HEK293 (cell line): ENCODE results near the gene KLHL13.

Source experiments
- CTCF ChIA-PET: fragments of 350-600 bp; formaldehyde crosslinking; extraction: SDS; loops from one replicate; lab custom pipeline; 2021; ENCODE audit warnings: antibody characterized with exemption; lab: Yijun Ruan, JAX
- POLR2A ChIA-PET: fragments of 300-600 bp; formaldehyde crosslinking; extraction: SDS; loops from one replicate; lab custom pipeline; 2020; ENCODE audit warnings: antibody characterized with exemption, inconsistent platforms; lab: Yijun Ruan, JAX
- H3K27ac ChIP-seq: fragments of 200-500 bp; sonication (Bioruptor generic); 2 replicates; pipeline ENCODE4 v1.5.1; 2014; ENCODE audit warnings: low read depth, low read length, control low read depth, inconsistent platforms; ENCODE audit errors: extremely low read depth
- H3K36me3 ChIP-seq, 2 experiments: fragments of 200-500 bp in 1 of 2; sonication (Bioruptor generic) in 1 of 2; 1 replicate in 1 of 2; 2 replicates in 1 of 2; pipeline ENCODE4 v1.5.1; 2014 to 2017; ENCODE audit warnings: inconsistent platforms in 2 of 2, low read length in 2 of 2; ENCODE audit not compliant: control insufficient read depth in 2 of 2, insufficient read depth in 1 of 2
- H3K4me1 ChIP-seq: fragments of 200-500 bp; sonication (Bioruptor generic); 2 replicates; pipeline ENCODE4 v1.5.1; 2014; ENCODE audit warnings: mild to moderate bottlenecking, low read length, inconsistent platforms; ENCODE audit not compliant: control insufficient read depth, insufficient read depth
- H3K4me3 ChIP-seq: 2 replicates; pipeline ENCODE4 v1.5.1; 2011; ENCODE audit warnings: low read depth, mild to moderate bottlenecking, control low read depth, low read length, moderate library complexity
- H3K9me3 ChIP-seq: fragments of 200-500 bp; sonication (Bioruptor generic); 2 replicates; pipeline ENCODE4 v1.5.1; 2014; ENCODE audit warnings: low read depth, low read length, inconsistent platforms; ENCODE audit not compliant: control insufficient read depth, insufficient read depth
- BCL11B ChIP-seq: fragments of 450-650 bp; formaldehyde crosslinking; IDR thresholded peaks from 2 replicates; pipeline ENCODE4 v1.5.1; 2016; ENCODE audit warnings: low read depth, missing biosample characterization, missing genetic modification characterization
- EGR2 ChIP-seq: fragments of 450-650 bp; formaldehyde crosslinking; IDR thresholded peaks from 2 replicates; pipeline ENCODE4 v1.5.1; 2016; ENCODE audit warnings: low read depth, missing biosample characterization, missing genetic modification characterization
- GLIS2 ChIP-seq: fragments of 450-650 bp; formaldehyde crosslinking; IDR thresholded peaks from 2 replicates; pipeline ENCODE4 v1.5.1; 2016; ENCODE audit warnings: missing biosample characterization, missing genetic modification characterization
- HOXA7 ChIP-seq: sonication (generic); formaldehyde crosslinking; IDR thresholded peaks from 2 replicates; pipeline ENCODE4 v1.8.1; 2022; ENCODE audit warnings: missing genetic modification reagents, borderline replicate concordance
- HOXD13 ChIP-seq: sonication (generic); formaldehyde crosslinking; IDR thresholded peaks from 2 replicates; pipeline ENCODE4 v1.8.0; 2022; ENCODE audit warnings: missing genetic modification reagents, borderline replicate concordance
- KLF1 ChIP-seq: fragments of 450-650 bp; formaldehyde crosslinking; IDR thresholded peaks from 2 replicates; pipeline ENCODE4 v1.5.1; 2016; ENCODE audit warnings: missing biosample characterization, missing genetic modification characterization
- KLF16 ChIP-seq: fragments of 450-650 bp; formaldehyde crosslinking; IDR thresholded peaks from 2 replicates; pipeline ENCODE4 v1.5.1; 2017; ENCODE audit warnings: missing biosample characterization, missing genetic modification characterization
- OVOL3 ChIP-seq: fragments of 450-650 bp; formaldehyde crosslinking; IDR thresholded peaks from 2 replicates; pipeline ENCODE4 v1.5.1; 2016; ENCODE audit warnings: missing biosample characterization, missing genetic modification characterization
- ZBTB17 ChIP-seq: fragments of 450-650 bp; formaldehyde crosslinking; IDR thresholded peaks from 2 replicates; pipeline ENCODE4 v1.5.1; 2016; ENCODE audit warnings: missing biosample characterization, missing genetic modification characterization
- ZBTB21 ChIP-seq: fragments of 450-650 bp; formaldehyde crosslinking; IDR thresholded peaks from 2 replicates; pipeline ENCODE4 v1.5.1; 2017; ENCODE audit warnings: missing biosample characterization, missing genetic modification characterization
- ZBTB26 ChIP-seq: fragments of 450-650 bp; formaldehyde crosslinking; optimal IDR thresholded peaks from 2 replicates; pipeline ENCODE3; 2016; ENCODE audit warnings: missing biosample characterization, mild to moderate bottlenecking, missing genetic modification characterization
- ZBTB44 ChIP-seq: fragments of 450-650 bp; IDR thresholded peaks from 2 replicates; pipeline ENCODE4 v1.5.1; 2018; ENCODE audit warnings: missing biosample characterization, mild to moderate bottlenecking, missing genetic modification characterization
- ZNF114 ChIP-seq: fragments of 450-650 bp; formaldehyde crosslinking; IDR thresholded peaks from 2 replicates; pipeline ENCODE4 v1.5.0; 2017; ENCODE audit warnings: missing biosample characterization, missing genetic modification characterization
- ZNF138 ChIP-seq: fragments of 450-650 bp; formaldehyde crosslinking; IDR thresholded peaks from 2 replicates; pipeline ENCODE4 v1.5.1; 2016; ENCODE audit warnings: missing biosample characterization, missing genetic modification characterization, borderline replicate concordance
- ZNF169 ChIP-seq: fragments of 450-650 bp; formaldehyde crosslinking; IDR thresholded peaks from 2 replicates; pipeline ENCODE4 v1.5.1; 2016; ENCODE audit warnings: missing biosample characterization, missing genetic modification characterization
- ZNF174 ChIP-seq: fragments of 450-650 bp; formaldehyde crosslinking; IDR thresholded peaks from 2 replicates; pipeline ENCODE4 v1.5.0; 2017; ENCODE audit warnings: missing biosample characterization, mild to moderate bottlenecking, missing genetic modification characterization
- ZNF2 ChIP-seq: fragments of 450-650 bp; formaldehyde crosslinking; IDR thresholded peaks from 2 replicates; pipeline ENCODE4 v1.5.1; 2016; ENCODE audit warnings: missing biosample characterization, missing genetic modification characterization
- ZNF202 ChIP-seq: fragments of 450-650 bp; formaldehyde crosslinking; IDR thresholded peaks from 2 replicates; pipeline ENCODE4 v1.5.1; 2016; ENCODE audit warnings: missing biosample characterization, missing genetic modification characterization, borderline replicate concordance
- ZNF280D ChIP-seq: fragments of 450-650 bp; formaldehyde crosslinking; IDR thresholded peaks from 2 replicates; pipeline ENCODE4 v1.5.1; 2016; ENCODE audit warnings: missing biosample characterization, missing genetic modification characterization
- ZNF324 ChIP-seq: fragments of 450-650 bp; formaldehyde crosslinking; IDR thresholded peaks from 2 replicates; pipeline ENCODE4 v1.5.1; 2016; ENCODE audit warnings: missing biosample characterization, missing genetic modification characterization
- ZNF426 ChIP-seq: fragments of 450-650 bp; formaldehyde crosslinking; IDR thresholded peaks from 2 replicates; pipeline ENCODE4 v1.5.1; 2017; ENCODE audit warnings: missing biosample characterization, missing genetic modification characterization, mild to moderate bottlenecking, inconsistent platforms, moderate library complexity
- ZNF473 ChIP-seq: fragments of 450-650 bp; formaldehyde crosslinking; IDR thresholded peaks from 2 replicates; pipeline ENCODE4 v1.5.1; 2017; ENCODE audit warnings: missing biosample characterization, missing genetic modification characterization
- ZNF514 ChIP-seq: fragments of 450-650 bp; formaldehyde crosslinking; IDR thresholded peaks from 2 replicates; pipeline ENCODE4 v1.5.1; 2016; ENCODE audit warnings: missing biosample characterization, missing genetic modification characterization
- ZNF660 ChIP-seq: fragments of 450-650 bp; IDR thresholded peaks from 2 replicates; pipeline ENCODE4 v1.5.1; 2018; ENCODE audit warnings: missing biosample characterization, mild to moderate bottlenecking, missing genetic modification characterization
- ZNF747 ChIP-seq: fragments of 450-650 bp; formaldehyde crosslinking; IDR thresholded peaks from 2 replicates; pipeline ENCODE4 v1.5.1; 2016; ENCODE audit warnings: missing biosample characterization, missing genetic modification characterization
- ZNF776 ChIP-seq: fragments of 450-650 bp; formaldehyde crosslinking; IDR thresholded peaks from 2 replicates; pipeline ENCODE4 v1.5.0; 2017; ENCODE audit warnings: missing biosample characterization, missing genetic modification characterization, borderline replicate concordance
- ZNF791 ChIP-seq: fragments of 450-650 bp; formaldehyde crosslinking; IDR thresholded peaks from 2 replicates; pipeline ENCODE4 v1.5.1; 2016; ENCODE audit warnings: missing biosample characterization, missing genetic modification characterization
- ZNF843 ChIP-seq: fragments of 450-650 bp; formaldehyde crosslinking; IDR thresholded peaks from 2 replicates; pipeline ENCODE4 v1.5.1; 2016; ENCODE audit warnings: missing biosample characterization, missing genetic modification characterization
- TF ChIP-seq, protein P1 (sequence below): fragments of 450-650 bp; formaldehyde crosslinking; IDR thresholded peaks from 2 replicates; pipeline ENCODE4 v1.5.1; 2016; ENCODE audit warnings: missing biosample characterization, missing genetic modification characterization

Gene KLHL13

DNA sequence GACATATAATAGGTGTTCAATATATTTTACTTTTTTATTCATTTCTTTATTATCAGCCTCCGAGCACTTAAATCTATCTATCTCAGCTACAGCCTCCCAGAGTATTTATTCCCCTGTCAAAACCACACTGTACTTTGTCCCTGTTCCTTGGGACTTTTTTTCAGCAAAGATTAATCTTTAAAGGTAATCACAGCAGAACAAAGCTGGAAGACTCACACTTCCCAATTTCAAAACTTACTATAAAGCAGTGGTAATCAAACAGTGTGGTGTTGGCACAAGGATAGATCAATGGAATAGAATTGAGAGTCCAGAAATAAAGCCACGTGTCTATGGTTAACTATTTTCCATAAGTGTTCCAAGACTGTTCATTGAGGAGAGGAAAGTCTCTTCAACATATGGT lies 59.7 kb downstream of the KLHL13 start (continued):
- TF ChIP-seq ZBTB44 (no peak), HOXA7 (no peak)

- Histone ChIP-seq H3K9me3 (no peaks in the 10 kb centered on the region; the same call in 1 of the 2 replicates), H3K27ac (no peak overlapping the region), H3K4me3 (no peak overlapping the region), H3K36me3 (no peaks in the 10 kb centered on the region), H3K4me1 (no peaks in the 10 kb centered on the region)
- ChIA-PET CTCF (no interaction called here), POLR2A (no interaction called here)
- no peak for TF ChIP-seq ZBTB21 (tag by site-specific recombination)
- TF ChIP-seq HOXD13 = no peak
- no peak for TF ChIP-seq BCL11B (tag by site-specific recombination)
- no peak for TF ChIP-seq ZNF324 (tag by site-specific recombination)
- TF ChIP-seq ZNF2 (tag by site-specific recombination) = no peak
- no peak for TF ChIP-seq OVOL3
- no peak for TF ChIP-seq ZNF747 (tag by site-specific recombination)
- no peak for TF ChIP-seq ZNF174 (tag by site-specific recombination)
- no peak for TF ChIP-seq ZNF426 (tag by site-specific recombination)
- TF ChIP-seq KLF16 (tag by site-specific recombination) = no peak
- TF ChIP-seq, protein P1, sequence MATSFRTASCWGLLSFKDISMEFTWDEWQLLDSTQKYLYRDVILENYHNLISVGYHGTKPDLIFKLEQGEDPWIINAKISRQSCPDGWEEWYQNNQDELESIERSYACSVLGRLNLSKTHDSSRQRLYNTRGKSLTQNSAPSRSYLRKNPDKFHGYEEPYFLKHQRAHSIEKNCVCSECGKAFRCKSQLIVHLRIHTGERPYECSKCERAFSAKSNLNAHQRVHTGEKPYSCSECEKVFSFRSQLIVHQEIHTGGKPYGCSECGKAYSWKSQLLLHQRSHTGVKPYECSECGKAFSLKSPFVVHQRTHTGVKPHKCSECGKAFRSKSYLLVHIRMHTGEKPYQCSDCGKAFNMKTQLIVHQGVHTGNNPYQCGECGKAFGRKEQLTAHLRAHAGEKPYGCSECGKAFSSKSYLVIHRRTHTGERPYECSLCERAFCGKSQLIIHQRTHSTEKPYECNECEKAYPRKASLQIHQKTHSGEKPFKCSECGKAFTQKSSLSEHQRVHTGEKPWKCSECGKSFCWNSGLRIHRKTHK (tag by site-specific recombination) = no peak
- TF ChIP-seq EGR2 = no peak
- no peak for TF ChIP-seq ZNF473 (tag by site-specific recombination)
- no peak for TF ChIP-seq ZNF660
- no peak for TF ChIP-seq ZNF169 (tag by site-specific recombination)
- no peak for TF ChIP-seq ZNF843
Observed at GRCh38 chrX:118049713-118050112, 66.9 kb downstream of the KLHL13 start.

GRCh38 chrX:118047446-118048186 lies 69.0 kb downstream of the KLHL13 start:
- Histone ChIP-seq H3K36me3 (no peaks in the 10 kb centered on the region), H3K27ac (no peak overlapping the region), H3K4me1 (no peaks in the 10 kb centered on the region), H3K4me3 (no peak overlapping the region)
- TF ChIP-seq ZNF791 (tag by site-specific recombination) = no peak
- TF ChIP-seq ZBTB17 (tag by site-specific recombination) = no peak
- no peak for TF ChIP-seq ZNF280D (tag by site-specific recombination)
- TF ChIP-seq GLIS2 (tag by site-specific recombination) = no peak
- TF ChIP-seq ZNF202 (tag by site-specific recombination) = no peak
- TF ChIP-seq ZNF776 (tag by site-specific recombination) = no peak
- TF ChIP-seq ZBTB26 (tag by site-specific recombination) = no peak
- TF ChIP-seq ZNF514 (tag by site-specific recombination) = no peak
- no peak for TF ChIP-seq ZNF114 (tag by site-specific recombination)
- no peak for TF ChIP-seq KLF1 (tag by site-specific recombination)
- TF ChIP-seq ZNF138 = no peak
- TF ChIP-seq, all 188 proteins: peak for 0
- ChIA-PET CTCF (no interaction called here), POLR2A (no interaction called here)
- peaks cover 3% of the 10 kb centered on the region for H3K9me3 ChIP-seq
